ENCODE results near the gene MEGF11. TPM values are rescaled to one million over a fixed set of nuclear protein-coding genes. Genes with fewer than 3 reads are reported as not detected.

The MEGF11 gene
- polyA plus RNA-seq, 1 of the 3 experiments (the other 2 are of a cell fraction) = not detected

- DNase-seq = no peak
- WGBS (ENCODE audit: low lambda C conversion rate) = 27% methylated on average over 8 of the region's 8 CpGs
- H3F3A ChIP-seq (replicated peaks; ENCODE audit: insufficient read depth) = no peaks in the 10 kb centered on the region
- H3K4me1 ChIP-seq (ENCODE audit: control insufficient read depth in 1 of 2, insufficient read depth in 2 of 2, low read depth in 1 of 2, low read length in 1 of 2) = no peaks in the 10 kb centered on the region
- TF ChIP-seq FOXJ3 (CRISPR knock-in tag; IDR thresholded peaks at IDR 0.05) (no peak), RXRA (IDR thresholded peaks at IDR 0.05; ENCODE audit: borderline replicate concordance, low read depth) (no peak), EZH2phosphoT487 (IDR thresholded peaks at IDR 0.05; ENCODE audit: borderline replicate concordance, low read depth) (no peak), POLR2AphosphoS5 (IDR thresholded peaks at IDR 0.05; ENCODE audit: low read depth, low read length) (no peak), USF1 (IDR thresholded peaks at IDR 0.05; ENCODE audit: borderline replicate concordance, low read depth) (no peak), FOXM1 (IDR thresholded peaks at IDR 0.05; ENCODE audit: low read depth) (no peak), YY1 (IDR thresholded peaks at IDR 0.05; ENCODE audit: low read depth) (no peak)
- TF ChIP-seq, protein P1, sequence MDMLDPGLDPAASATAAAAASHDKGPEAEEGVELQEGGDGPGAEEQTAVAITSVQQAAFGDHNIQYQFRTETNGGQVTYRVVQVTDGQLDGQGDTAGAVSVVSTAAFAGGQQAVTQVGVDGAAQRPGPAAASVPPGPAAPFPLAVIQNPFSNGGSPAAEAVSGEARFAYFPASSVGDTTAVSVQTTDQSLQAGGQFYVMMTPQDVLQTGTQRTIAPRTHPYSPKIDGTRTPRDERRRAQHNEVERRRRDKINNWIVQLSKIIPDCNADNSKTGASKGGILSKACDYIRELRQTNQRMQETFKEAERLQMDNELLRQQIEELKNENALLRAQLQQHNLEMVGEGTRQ (IDR thresholded peaks at IDR 0.05; ENCODE audit: borderline replicate concordance, low read depth, low read length) = no peak
- TF ChIP-seq, protein P2, sequence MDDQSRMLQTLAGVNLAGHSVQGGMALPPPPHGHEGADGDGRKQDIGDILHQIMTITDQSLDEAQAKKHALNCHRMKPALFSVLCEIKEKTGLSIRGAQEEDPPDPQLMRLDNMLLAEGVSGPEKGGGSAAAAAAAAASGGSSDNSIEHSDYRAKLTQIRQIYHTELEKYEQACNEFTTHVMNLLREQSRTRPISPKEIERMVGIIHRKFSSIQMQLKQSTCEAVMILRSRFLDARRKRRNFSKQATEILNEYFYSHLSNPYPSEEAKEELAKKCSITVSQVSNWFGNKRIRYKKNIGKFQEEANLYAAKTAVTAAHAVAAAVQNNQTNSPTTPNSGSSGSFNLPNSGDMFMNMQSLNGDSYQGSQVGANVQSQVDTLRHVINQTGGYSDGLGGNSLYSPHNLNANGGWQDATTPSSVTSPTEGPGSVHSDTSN (IDR thresholded peaks at IDR 0.05) = no peak
- H3K9ac ChIP-seq = no peak overlapping the region
- H3K27ac ChIP-seq (ENCODE audit: low read depth in 2 of 2, low read length in 1 of 2) = no peak overlapping the region
- H3K36me3 ChIP-seq (replicated peaks in 1 of 2; ENCODE audit: control insufficient read depth in 1 of 2, insufficient read depth in 2 of 2, low read length in 1 of 2) = no peaks in the 10 kb centered on the region
- H3K4me3 ChIP-seq (ENCODE audit: low read depth in 2 of 2, low read length in 1 of 2) = no peak overlapping the region
- no peaks in the 10 kb centered on the region for H3K27me3 ChIP-seq (ENCODE audit: insufficient read depth)
- H2AFZ ChIP-seq (ENCODE audit: low read depth) = no peak overlapping the region
- H3K79me2 ChIP-seq (ENCODE audit: insufficient read depth) = no peaks in the 10 kb centered on the region
- no peaks in the 10 kb centered on the region for H3K9me3 ChIP-seq
- ChIA-PET CTCF (interaction anchor here (0.9 kb wide), 1 partner anchor 23 kb away, joined by 3 read pairs; no protein-coding TSS in a partner anchor), POLR2A (no interaction called here)
- H4K20me1 ChIP-seq (ENCODE audit: insufficient read depth) = no peaks in the 10 kb centered on the region
- H3K9me2 ChIP-seq = no peaks in the 10 kb centered on the region
- H3K4me2 ChIP-seq = no peak overlapping the region
These were observed 251.7 kb downstream of the MEGF11 start for GRCh38 chr15:66001717-66002426.

DNA sequence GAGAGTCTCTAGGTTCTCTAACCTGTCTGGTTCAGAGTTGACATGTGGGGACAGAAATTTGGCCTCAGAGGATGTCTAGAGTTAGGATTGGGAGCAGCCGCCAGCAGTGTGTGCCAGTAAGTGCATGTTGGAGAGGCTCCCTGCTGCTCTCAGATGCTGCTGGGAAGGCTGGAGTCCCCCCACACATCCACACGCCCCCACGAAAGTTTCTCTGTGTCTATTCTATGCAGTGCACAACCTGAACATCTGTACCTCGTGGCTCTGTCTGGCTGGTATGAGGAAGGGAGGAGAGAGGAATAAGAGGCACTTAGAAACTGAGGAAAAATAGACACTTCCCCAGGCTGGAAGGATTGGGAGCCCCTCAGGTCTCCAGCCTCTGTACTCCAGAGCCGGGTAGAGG lies 252.5 kb downstream of the MEGF11 start:
- Histone ChIP-seq H2AFZ (ENCODE audit: low read depth) (no peak overlapping the region), H3K4me2 (no peak overlapping the region), H3K9ac (no peak overlapping the region), H3K27me3 (ENCODE audit: insufficient read depth) (no peaks in the 10 kb centered on the region), H3K27ac (ENCODE audit: low read depth in 2 of 2, low read length in 1 of 2) (no peak overlapping the region), H3K9me2 (no peaks in the 10 kb centered on the region), H3K36me3 (replicated peaks in 1 of 2; ENCODE audit: control insufficient read depth in 1 of 2, insufficient read depth in 2 of 2, low read length in 1 of 2) (no peaks in the 10 kb centered on the region), H3F3A (replicated peaks; ENCODE audit: insufficient read depth) (no peaks in the 10 kb centered on the region), H3K79me2 (ENCODE audit: insufficient read depth) (no peaks in the 10 kb centered on the region), H3K4me3 (ENCODE audit: low read depth in 2 of 2, low read length in 1 of 2) (no peak overlapping the region), H3K9me3 (no peaks in the 10 kb centered on the region), H3K4me1 (ENCODE audit: control insufficient read depth in 1 of 2, insufficient read depth in 2 of 2, low read depth in 1 of 2, low read length in 1 of 2) (no peaks in the 10 kb centered on the region), H4K20me1 (ENCODE audit: insufficient read depth) (no peaks in the 10 kb centered on the region)
- WGBS (ENCODE audit: low lambda C conversion rate) = 38% methylated on average over 5 of the region's 5 CpGs
- TF ChIP-seq NFIC (IDR thresholded peaks at IDR 0.05; ENCODE audit: borderline replicate concordance) (no peak), TEAD4 (IDR thresholded peaks at IDR 0.05; ENCODE audit: borderline replicate concordance, insufficient read depth) (no peak), ZBTB33 (IDR thresholded peaks at IDR 0.05; ENCODE audit: borderline replicate concordance, low read depth) (no peak), RCOR1 (IDR thresholded peaks at IDR 0.05; ENCODE audit: low read length) (no peak), REST (IDR thresholded peaks at IDR 0.05; ENCODE audit: low read depth, low read length) (no peak), POLR2AphosphoS5 (IDR thresholded peaks at IDR 0.05; ENCODE audit: low read depth, low read length) (no peak)
- TF ChIP-seq, protein P3, sequence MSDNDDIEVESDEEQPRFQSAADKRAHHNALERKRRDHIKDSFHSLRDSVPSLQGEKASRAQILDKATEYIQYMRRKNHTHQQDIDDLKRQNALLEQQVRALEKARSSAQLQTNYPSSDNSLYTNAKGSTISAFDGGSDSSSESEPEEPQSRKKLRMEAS (IDR thresholded peaks at IDR 0.05; ENCODE audit: low read depth) = no peak
- CTCF ChIA-PET = interaction anchor here (0.9 to 1.0 kb wide), 2 partner anchors 10 to 19 kb away, joined by 4 read pairs; no protein-coding TSS in a partner anchor
- POLR2A ChIA-PET = interaction anchor here (0.9 kb wide), 1 partner anchor 14 kb away, joined by 3 read pairs; no protein-coding TSS in a partner anchor
- DNase-seq = no peak
